ENCODE measurements around the gene ZNF860.

ZNF860 gene

GRCh38 chr3:31936420-31937060, 45.0 kb upstream of the ZNF860 start:
- TF ChIP-seq TAF1 (IDR thresholded peaks at IDR 0.05; ENCODE audit: borderline replicate concordance, insufficient read depth, low read length) (no peak), FOXP2 (optimal IDR thresholded peaks at IDR 0.05; ENCODE audit: borderline replicate concordance, extremely low read depth, extremely low read length, insufficient read depth) (no peak), POLR2AphosphoS5 (IDR thresholded peaks at IDR 0.05; ENCODE audit: low read depth, low read length) (no peak), SIN3A (IDR thresholded peaks at IDR 0.05; ENCODE audit: borderline replicate concordance, insufficient read depth, low read length) (no peak), REST (IDR thresholded peaks at IDR 0.05; ENCODE audit: insufficient read depth in 1 of 2, low read depth in 2 of 2, low read length in 2 of 2) (no peak)

GRCh38 chr3:31937225-31937624, 44.3 kb upstream of the ZNF860 start:
- TF ChIP-seq FOXP2 (optimal IDR thresholded peaks at IDR 0.05; ENCODE audit: borderline replicate concordance, extremely low read depth, extremely low read length, insufficient read depth) (no peak), SIN3A (IDR thresholded peaks at IDR 0.05; ENCODE audit: borderline replicate concordance, insufficient read depth, low read length) (no peak), TAF1 (IDR thresholded peaks at IDR 0.05; ENCODE audit: borderline replicate concordance, insufficient read depth, low read length) (no peak), REST (IDR thresholded peaks at IDR 0.05; ENCODE audit: insufficient read depth in 1 of 2, low read depth in 2 of 2, low read length in 2 of 2) (no peak), POLR2AphosphoS5 (IDR thresholded peaks at IDR 0.05; ENCODE audit: low read depth, low read length) (no peak)

GRCh38 chr3:31942446-31942845, 39.1 kb upstream of the ZNF860 start:
- TF ChIP-seq FOXP2 (optimal IDR thresholded peaks at IDR 0.05; ENCODE audit: borderline replicate concordance, extremely low read depth, extremely low read length, insufficient read depth), result no peak
- TF ChIP-seq TAF1 (IDR thresholded peaks at IDR 0.05; ENCODE audit: borderline replicate concordance, insufficient read depth, low read length), result no peak
- TF ChIP-seq POLR2AphosphoS5 (IDR thresholded peaks at IDR 0.05; ENCODE audit: low read depth, low read length), result no peak
- no peak for TF ChIP-seq SIN3A (IDR thresholded peaks at IDR 0.05; ENCODE audit: borderline replicate concordance, insufficient read depth, low read length)
- no peak for TF ChIP-seq REST (IDR thresholded peaks at IDR 0.05; ENCODE audit: insufficient read depth in 1 of 2, low read depth in 2 of 2, low read length in 2 of 2)

- TF ChIP-seq FOXP2 (optimal IDR thresholded peaks at IDR 0.05; ENCODE audit: borderline replicate concordance, extremely low read depth, extremely low read length, insufficient read depth) (no peak), POLR2AphosphoS5 (IDR thresholded peaks at IDR 0.05; ENCODE audit: low read depth, low read length) (no peak), REST (IDR thresholded peaks at IDR 0.05; ENCODE audit: insufficient read depth in 1 of 2, low read depth in 2 of 2, low read length in 2 of 2) (no peak), TAF1 (IDR thresholded peaks at IDR 0.05; ENCODE audit: borderline replicate concordance, insufficient read depth, low read length) (no peak), SIN3A (IDR thresholded peaks at IDR 0.05; ENCODE audit: borderline replicate concordance, insufficient read depth, low read length) (no peak)
Observed at GRCh38 chr3:31943041-31943440, 38.5 kb upstream of the ZNF860 start.

- TF ChIP-seq FOXP2 (optimal IDR thresholded peaks at IDR 0.05; ENCODE audit: borderline replicate concordance, extremely low read depth, extremely low read length, insufficient read depth) (no peak), POLR2AphosphoS5 (IDR thresholded peaks at IDR 0.05; ENCODE audit: low read depth, low read length) (no peak), REST (IDR thresholded peaks at IDR 0.05; ENCODE audit: insufficient read depth in 1 of 2, low read depth in 2 of 2, low read length in 2 of 2) (no peak), TAF1 (IDR thresholded peaks at IDR 0.05; ENCODE audit: borderline replicate concordance, insufficient read depth, low read length) (no peak), SIN3A (IDR thresholded peaks at IDR 0.05; ENCODE audit: borderline replicate concordance, insufficient read depth, low read length) (no peak)
Observed at GRCh38 chr3:31945738-31946052, 35.9 kb upstream of the ZNF860 start.

All from PFSK-1 (cell line).